ENCODE results near the gene S100A5.
A peak's percentile ranks its signal among the peaks of the same experiment; 100 is the strongest.

- TF ChIP-seq ZNF138 (tag by site-specific recombination; IDR thresholded peaks at IDR 0.05; ENCODE audit: borderline replicate concordance) = no peak
- peak; percentile 69; the same call in 1 of the 2 replicates for TF ChIP-seq CTCF (tag by site-specific recombination; IDR thresholded peaks at IDR 0.05)
- TF ChIP-seq ZNF324 (tag by site-specific recombination; IDR thresholded peaks at IDR 0.05) = no peak
- no peak for TF ChIP-seq FEZF1 (tag by site-specific recombination; IDR thresholded peaks at IDR 0.05)
- no peak for TF ChIP-seq ZNF274 (IDR thresholded peaks at IDR 0.05; ENCODE audit: low read length)
- no peak for TF ChIP-seq ZNF274 (tag by site-specific recombination; IDR thresholded peaks at IDR 0.05; ENCODE audit: borderline replicate concordance)
- TF ChIP-seq ZEB2 (tag by site-specific recombination; IDR thresholded peaks at IDR 0.05) = no peak
Observed at GRCh38 chr1:153572569-153573015, 31.9 kb upstream of the S100A5 start.
